SU-DHL-6 (cell line): ENCODE results near the gene PRRC2B.

ENCODE experiments used
- H2AFZ ChIP-seq: fragments of 200-600 bp; sonication (generic); 2 replicates; pipeline ENCODE4 v1.6.1; 2014; ENCODE audit warnings: low read depth, mild to moderate bottlenecking, moderate library complexity, mixed read lengths, antibody characterized with exemption, low read length; ENCODE audit not compliant: severe bottlenecking
- H3F3A ChIP-seq: fragments of 200-600 bp; shearing (Covaris generic); 2 replicates; pipeline ENCODE4 v1.6.0; 2016; ENCODE audit warnings: antibody characterized with exemption, mild to moderate bottlenecking; ENCODE audit not compliant: insufficient read depth
- H3K27ac ChIP-seq: fragments of 200-600 bp; sonication (generic); 2 replicates; pipeline ENCODE4 v1.5.1; 2016; ENCODE audit warnings: low read depth, mild to moderate bottlenecking, low read length, moderate library complexity, mixed read lengths
- H3K27me3 ChIP-seq: fragments of 200-600 bp; sonication (generic), shearing (Covaris generic); 2 replicates; pipeline ENCODE4 v1.6.0; 2014; ENCODE audit warnings: mild to moderate bottlenecking, low read length
- H3K36me3 ChIP-seq: fragments of 200-600 bp; sonication (generic); 2 replicates; pipeline ENCODE4 v1.6.1; 2014; ENCODE audit warnings: mild to moderate bottlenecking, low read length, mixed read lengths
- H3K4me2 ChIP-seq: fragments of 300-600, 200-600 bp; shearing (Covaris generic), sonication (generic); 2 replicates; pipeline ENCODE4 v1.6.0; 2014; ENCODE audit warnings: low read length, low read depth, mild to moderate bottlenecking; ENCODE audit not compliant: poor library complexity, severe bottlenecking
- H3K4me3 ChIP-seq: fragments of 200-600 bp; sonication (generic); 2 replicates; pipeline ENCODE4 v1.5.1; 2014; ENCODE audit warnings: antibody characterized with exemption, low read length, mild to moderate bottlenecking, mixed read lengths; ENCODE audit not compliant: insufficient read depth, poor library complexity, severe bottlenecking
- H3K79me2 ChIP-seq: fragments of 200-600 bp; sonication (generic); 2 replicates; pipeline ENCODE4 v1.6.1; 2014; ENCODE audit warnings: mild to moderate bottlenecking, low read length, moderate library complexity; ENCODE audit not compliant: insufficient read depth
- H3K9ac ChIP-seq: fragments of 200-600 bp; sonication (generic); 2 replicates; pipeline ENCODE4 v1.7.0; 2014; ENCODE audit warnings: mild to moderate bottlenecking, low read length
- H3K9me2 ChIP-seq: fragments of 200-600 bp; sonication (generic); replicated peaks from 2 replicates; pipeline ENCODE4 v1.6.1; 2014; ENCODE audit warnings: low read length; ENCODE audit not compliant: insufficient read depth
- H3K9me3 ChIP-seq: fragments of 200-600 bp; sonication (generic); 2 replicates; pipeline ENCODE4 v1.6.1; 2014; ENCODE audit warnings: low read length, mixed read lengths; ENCODE audit not compliant: insufficient read depth
- H4K20me1 ChIP-seq: fragments of 200-600 bp; sonication (generic); 2 replicates; pipeline ENCODE4 v1.6.1; 2014; ENCODE audit warnings: low read depth, mild to moderate bottlenecking, antibody characterized with exemption, low read length, moderate library complexity, mixed read lengths
- EZH2phosphoT487 ChIP-seq: fragments of 200-600 bp; sonication (generic), shearing (Covaris generic); conservative IDR thresholded peaks from 2 replicates; pipeline ENCODE4 v1.6.1; 2018; ENCODE audit warnings: mild to moderate bottlenecking, antibody characterized with exemption, low read length, moderate library complexity, mixed read lengths
- TF ChIP-seq, protein P1 (sequence below): fragments of 200-600 bp; sonication (generic); IDR thresholded peaks from one replicate; pipeline ENCODE4 v1.5.1; 2017; ENCODE audit warnings: antibody characterized with exemption, mild to moderate bottlenecking, low read length, moderate library complexity; ENCODE audit not compliant: insufficient read depth, poor library complexity, severe bottlenecking

The PRRC2B gene

DNA sequence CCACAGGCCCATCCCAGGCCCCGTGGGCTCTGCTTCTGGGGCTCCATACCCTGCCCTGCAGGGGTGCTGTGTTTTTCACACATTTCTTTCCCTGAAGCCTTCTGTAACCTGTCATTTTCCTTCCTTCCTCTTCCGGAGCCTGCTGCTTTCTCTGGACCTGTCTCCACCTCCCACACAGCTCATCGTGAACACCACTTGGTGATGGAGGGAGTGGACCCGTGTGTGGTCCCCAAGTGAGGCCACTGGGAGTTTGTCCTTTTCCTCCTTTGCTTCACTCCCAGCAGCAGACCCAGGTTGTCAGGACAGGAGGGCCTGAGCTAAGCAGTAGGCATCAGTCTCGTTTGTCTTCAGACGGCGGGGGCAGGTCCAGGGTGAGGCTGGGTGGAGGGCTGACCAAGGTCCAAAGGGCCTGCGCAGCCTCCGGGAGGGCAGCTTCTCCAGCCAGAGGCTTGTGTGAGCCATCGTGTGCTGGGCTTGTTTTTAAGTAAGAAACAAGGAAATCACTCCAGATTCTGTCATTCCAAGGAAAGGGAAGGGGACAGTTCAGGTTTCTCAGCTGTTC lies 103.0 kb downstream of the PRRC2B start:
- H3K79me2 ChIP-seq, result no peaks in the 10 kb centered on the region
- H3K9me2 ChIP-seq, result no peaks in the 10 kb centered on the region
- peaks cover 26% of the 10 kb centered on the region for H3F3A ChIP-seq
- H3K9me3 ChIP-seq, result no peaks in the 10 kb centered on the region
- H3K4me2 ChIP-seq, result no peak overlapping the region
- no peaks in the 10 kb centered on the region for H4K20me1 ChIP-seq
- no peak overlapping the region for H3K9ac ChIP-seq
- H2AFZ ChIP-seq, result no peak overlapping the region
- peaks cover 5% of the 10 kb centered on the region; the same call in 1 of the 2 replicates for H3K36me3 ChIP-seq
- no peak overlapping the region for H3K27ac ChIP-seq
- H3K4me3 ChIP-seq, result no peak overlapping the region
- H3K27me3 ChIP-seq, result no peaks in the 10 kb centered on the region
- TF ChIP-seq, protein P1, sequence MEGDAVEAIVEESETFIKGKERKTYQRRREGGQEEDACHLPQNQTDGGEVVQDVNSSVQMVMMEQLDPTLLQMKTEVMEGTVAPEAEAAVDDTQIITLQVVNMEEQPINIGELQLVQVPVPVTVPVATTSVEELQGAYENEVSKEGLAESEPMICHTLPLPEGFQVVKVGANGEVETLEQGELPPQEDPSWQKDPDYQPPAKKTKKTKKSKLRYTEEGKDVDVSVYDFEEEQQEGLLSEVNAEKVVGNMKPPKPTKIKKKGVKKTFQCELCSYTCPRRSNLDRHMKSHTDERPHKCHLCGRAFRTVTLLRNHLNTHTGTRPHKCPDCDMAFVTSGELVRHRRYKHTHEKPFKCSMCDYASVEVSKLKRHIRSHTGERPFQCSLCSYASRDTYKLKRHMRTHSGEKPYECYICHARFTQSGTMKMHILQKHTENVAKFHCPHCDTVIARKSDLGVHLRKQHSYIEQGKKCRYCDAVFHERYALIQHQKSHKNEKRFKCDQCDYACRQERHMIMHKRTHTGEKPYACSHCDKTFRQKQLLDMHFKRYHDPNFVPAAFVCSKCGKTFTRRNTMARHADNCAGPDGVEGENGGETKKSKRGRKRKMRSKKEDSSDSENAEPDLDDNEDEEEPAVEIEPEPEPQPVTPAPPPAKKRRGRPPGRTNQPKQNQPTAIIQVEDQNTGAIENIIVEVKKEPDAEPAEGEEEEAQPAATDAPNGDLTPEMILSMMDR, result no peak
- no peak for TF ChIP-seq EZH2phosphoT487

DNA sequence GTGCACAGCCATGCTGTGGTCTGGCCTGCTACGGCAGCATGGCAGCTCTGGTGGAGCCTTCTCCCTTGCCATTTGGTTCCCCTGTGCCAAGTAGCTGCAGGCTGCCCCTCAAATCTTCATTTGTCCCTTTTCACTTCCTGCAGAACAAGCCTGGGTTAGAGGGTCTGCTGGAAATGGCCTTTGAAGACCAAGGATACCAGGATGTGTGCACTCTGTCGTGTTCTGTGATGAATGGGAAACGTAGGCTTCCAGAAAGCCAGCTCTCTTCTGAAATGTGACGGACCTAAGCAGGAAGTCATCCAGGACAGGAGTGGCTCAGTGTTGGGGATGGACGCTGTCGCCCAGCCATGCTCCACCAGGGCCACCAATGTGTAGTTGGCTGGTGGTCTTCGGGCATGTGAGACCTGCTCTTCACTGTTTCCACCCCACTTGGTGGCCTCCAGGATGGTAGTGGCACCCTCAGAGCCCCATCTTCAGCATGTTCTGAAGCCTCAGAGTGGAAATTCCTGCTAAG lies 105.4 kb downstream of the PRRC2B start:
- H3K9ac ChIP-seq, result no peak overlapping the region
- no peaks in the 10 kb centered on the region for H4K20me1 ChIP-seq
- no peak overlapping the region for H3K27ac ChIP-seq
- peaks cover 26% of the 10 kb centered on the region for H3F3A ChIP-seq
- H3K9me2 ChIP-seq, result no peaks in the 10 kb centered on the region
- peaks cover 6% of the 10 kb centered on the region for H3K79me2 ChIP-seq
- no peaks in the 10 kb centered on the region for H3K36me3 ChIP-seq
- H3K4me3 ChIP-seq, result no peak overlapping the region
- no peaks in the 10 kb centered on the region for H3K27me3 ChIP-seq
- H3K9me3 ChIP-seq, result no peaks in the 10 kb centered on the region
- H2AFZ ChIP-seq, result no peak overlapping the region
- no peak overlapping the region for H3K4me2 ChIP-seq
- TF ChIP-seq, protein P1, result no peak
- TF ChIP-seq EZH2phosphoT487, result no peak

DNA sequence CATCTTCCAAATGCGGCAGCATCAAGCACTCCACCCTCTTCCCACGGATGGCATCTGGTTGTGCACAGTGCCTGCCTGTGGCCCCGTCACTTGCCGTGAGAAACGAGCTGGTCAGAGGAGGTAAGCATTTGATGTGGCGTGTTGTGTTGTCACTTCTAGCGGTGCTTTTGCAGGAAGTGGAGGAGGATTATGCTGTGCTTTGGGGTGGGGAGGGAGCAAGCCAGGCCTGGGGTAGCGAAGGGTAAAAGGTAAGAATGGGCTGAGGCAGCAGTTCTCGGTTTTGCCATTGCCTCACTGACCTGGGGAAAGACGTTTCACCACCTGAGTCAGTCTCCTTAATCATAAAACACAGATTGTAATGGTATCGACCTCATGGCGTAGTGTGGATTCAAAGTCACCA lies 106.5 kb downstream of the PRRC2B start:
- no peaks in the 10 kb centered on the region for H4K20me1 ChIP-seq
- peaks cover 6% of the 10 kb centered on the region for H3K79me2 ChIP-seq
- peaks cover 26% of the 10 kb centered on the region for H3F3A ChIP-seq
- no peak overlapping the region for H3K9ac ChIP-seq
- no peaks in the 10 kb centered on the region for H3K27me3 ChIP-seq
- no peak overlapping the region for H3K4me3 ChIP-seq
- no peaks in the 10 kb centered on the region for H3K9me3 ChIP-seq
- H3K4me2 ChIP-seq, result no peak overlapping the region
- H2AFZ ChIP-seq, result no peak overlapping the region
- TF ChIP-seq EZH2phosphoT487, result no peak
- TF ChIP-seq, protein P1, result no peak
- H3K9me2 ChIP-seq, result no peaks in the 10 kb centered on the region
- H3K27ac ChIP-seq, result no peak overlapping the region
- no peaks in the 10 kb centered on the region for H3K36me3 ChIP-seq
